Measurements from ENCODE around the gene FLG.
"Not testable (repeated sequence)": the region's sequence is repeated elsewhere in the genome, so short reads cannot be mapped to it uniquely, and the experiment has no call there.

DNA sequence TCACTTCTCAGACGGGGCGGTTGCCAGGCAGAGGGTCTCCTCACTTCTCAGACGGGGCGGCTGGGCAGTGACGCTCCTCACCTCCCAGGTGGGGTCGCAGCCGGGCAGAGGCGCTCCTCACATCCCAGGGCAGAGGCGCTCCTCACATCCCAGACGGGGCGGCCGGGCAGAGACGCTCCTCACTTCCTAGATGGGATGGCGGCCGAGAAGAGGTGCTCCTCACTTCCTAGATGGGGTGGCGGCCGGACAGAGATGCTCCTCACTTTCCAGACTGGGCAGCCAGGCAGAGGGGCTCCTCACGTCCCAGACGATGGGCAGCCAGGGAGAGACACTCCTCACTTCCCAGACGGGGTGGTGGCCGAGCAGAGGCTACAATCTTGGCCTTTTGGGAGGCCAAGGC, 68.6 kb downstream of the FLG start:
- TF ChIP-seq, protein P1, sequence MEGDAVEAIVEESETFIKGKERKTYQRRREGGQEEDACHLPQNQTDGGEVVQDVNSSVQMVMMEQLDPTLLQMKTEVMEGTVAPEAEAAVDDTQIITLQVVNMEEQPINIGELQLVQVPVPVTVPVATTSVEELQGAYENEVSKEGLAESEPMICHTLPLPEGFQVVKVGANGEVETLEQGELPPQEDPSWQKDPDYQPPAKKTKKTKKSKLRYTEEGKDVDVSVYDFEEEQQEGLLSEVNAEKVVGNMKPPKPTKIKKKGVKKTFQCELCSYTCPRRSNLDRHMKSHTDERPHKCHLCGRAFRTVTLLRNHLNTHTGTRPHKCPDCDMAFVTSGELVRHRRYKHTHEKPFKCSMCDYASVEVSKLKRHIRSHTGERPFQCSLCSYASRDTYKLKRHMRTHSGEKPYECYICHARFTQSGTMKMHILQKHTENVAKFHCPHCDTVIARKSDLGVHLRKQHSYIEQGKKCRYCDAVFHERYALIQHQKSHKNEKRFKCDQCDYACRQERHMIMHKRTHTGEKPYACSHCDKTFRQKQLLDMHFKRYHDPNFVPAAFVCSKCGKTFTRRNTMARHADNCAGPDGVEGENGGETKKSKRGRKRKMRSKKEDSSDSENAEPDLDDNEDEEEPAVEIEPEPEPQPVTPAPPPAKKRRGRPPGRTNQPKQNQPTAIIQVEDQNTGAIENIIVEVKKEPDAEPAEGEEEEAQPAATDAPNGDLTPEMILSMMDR (IDR thresholded peaks at IDR 0.05) = not testable (repeated sequence)
- not testable (repeated sequence) for TF ChIP-seq POLR2A (IDR thresholded peaks at IDR 0.05)

All from body of pancreas (tissue), 4 donors.